Fibroblast of lung (primary cell): ENCODE measurements around the gene KMT5C.

Experiments used
- EZH2 ChIP-seq: IDR thresholded peaks from 2 replicates; pipeline ENCODE4 v1.5.1; 2012; ENCODE audit warnings: low read length, control low read depth, mild to moderate bottlenecking; ENCODE audit errors: missing control alignments
- TF ChIP-seq, protein P1 (sequence below), 2 donors: IDR thresholded peaks in 1 of 2; conservative IDR thresholded peaks in 1 of 2; 1 replicate in 1 of 2; 2 replicates in 1 of 2; pipeline ENCODE4 v1.5.1; 2011 to 2012; ENCODE audit warnings: low read length in 2 of 2, control low read depth in 1 of 2, inconsistent platforms in 1 of 2, low read depth in 1 of 2, mild to moderate bottlenecking in 1 of 2

DNA sequence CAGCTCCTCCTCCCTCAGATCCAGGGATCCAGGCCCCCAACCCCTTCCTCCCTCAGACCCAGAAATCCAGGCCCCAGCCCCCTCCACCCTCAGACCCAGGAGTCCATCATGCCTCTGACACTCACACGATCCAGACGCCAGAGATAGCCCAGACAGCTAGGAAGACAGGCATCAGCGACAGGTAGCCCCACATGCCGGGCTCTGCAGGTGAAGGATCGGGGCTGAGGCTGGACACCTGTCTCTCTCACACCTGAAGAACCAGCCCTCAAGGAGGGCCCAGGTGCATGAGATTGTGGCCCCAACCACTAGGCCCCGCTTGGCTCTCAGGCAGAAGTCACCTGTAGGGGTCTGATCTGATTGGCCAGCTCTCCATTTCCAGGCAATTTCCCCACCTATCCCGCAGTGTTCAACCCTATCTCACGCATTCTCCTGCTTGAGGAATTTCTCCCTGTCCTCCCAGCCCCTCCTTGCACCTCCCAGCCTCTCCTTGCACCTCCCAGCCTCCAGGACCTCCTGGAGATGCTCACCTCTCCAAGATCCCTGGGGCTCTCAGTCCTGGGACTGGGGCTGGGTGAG, 18.7 kb upstream of the KMT5C start:
- no peak for TF ChIP-seq EZH2
- TF ChIP-seq, protein P1, sequence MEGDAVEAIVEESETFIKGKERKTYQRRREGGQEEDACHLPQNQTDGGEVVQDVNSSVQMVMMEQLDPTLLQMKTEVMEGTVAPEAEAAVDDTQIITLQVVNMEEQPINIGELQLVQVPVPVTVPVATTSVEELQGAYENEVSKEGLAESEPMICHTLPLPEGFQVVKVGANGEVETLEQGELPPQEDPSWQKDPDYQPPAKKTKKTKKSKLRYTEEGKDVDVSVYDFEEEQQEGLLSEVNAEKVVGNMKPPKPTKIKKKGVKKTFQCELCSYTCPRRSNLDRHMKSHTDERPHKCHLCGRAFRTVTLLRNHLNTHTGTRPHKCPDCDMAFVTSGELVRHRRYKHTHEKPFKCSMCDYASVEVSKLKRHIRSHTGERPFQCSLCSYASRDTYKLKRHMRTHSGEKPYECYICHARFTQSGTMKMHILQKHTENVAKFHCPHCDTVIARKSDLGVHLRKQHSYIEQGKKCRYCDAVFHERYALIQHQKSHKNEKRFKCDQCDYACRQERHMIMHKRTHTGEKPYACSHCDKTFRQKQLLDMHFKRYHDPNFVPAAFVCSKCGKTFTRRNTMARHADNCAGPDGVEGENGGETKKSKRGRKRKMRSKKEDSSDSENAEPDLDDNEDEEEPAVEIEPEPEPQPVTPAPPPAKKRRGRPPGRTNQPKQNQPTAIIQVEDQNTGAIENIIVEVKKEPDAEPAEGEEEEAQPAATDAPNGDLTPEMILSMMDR (conservative IDR thresholded peaks at IDR 0.05 in 1 of 2, IDR thresholded peaks at IDR 0.05 in 1 of 2; ENCODE audit: low read depth in 1 of 2, low read length in 2 of 2): no peak
